GM12878 (cell line): Measurements from ENCODE around the gene APLN. TPM values are rescaled to one million over a fixed set of nuclear protein-coding genes. Genes with fewer than 3 reads are reported as not detected.

Source experiments
- ATAC-seq: fragments of 200-7000 bp; cut with Tn5 transposase; 3 replicates; pipeline ENCODE4 v1.9.1; 2020; ENCODE audit warnings: mild to moderate bottlenecking, moderate library complexity
- BruUV-seq: library from RNA; stranded (reverse); fragments of 400-500 nt; replicated peaks from 2 replicates; lab custom pipeline; 2021; lab: Mats Ljungman, UMichigan
- CTCF ChIA-PET: fragments of 300-600 bp; sonication (Branson Sonifier 250); formaldehyde crosslinking; extraction: SDS; loops from one replicate; lab custom pipeline; 2021; ENCODE audit warnings: inconsistent platforms; lab: Yijun Ruan, JAX
- POLR2A ChIA-PET: fragments of 350-600 bp; formaldehyde crosslinking; extraction: SDS; loops from one replicate; lab custom pipeline; 2021; ENCODE audit warnings: inconsistent platforms; lab: Charles Lee
- RAD21 ChIA-PET: fragments of 300-600 bp; sonication (Branson Sonifier 250); formaldehyde crosslinking; loops from one replicate; lab custom pipeline; 2023; ENCODE audit warnings: antibody characterized with exemption; ENCODE audit not compliant: unreplicated experiment; lab: Charles Lee
- SMC1A ChIA-PET: fragments of 300-600 bp; sonication (Branson Sonifier 250); formaldehyde crosslinking; loops from one replicate; lab custom pipeline; 2023; ENCODE audit not compliant: unreplicated experiment, uncharacterized antibody; lab: Charles Lee
- DNase-seq: peaks from one replicate; pipeline ENCODE4 v3.0.0-alpha.2; 2011; ENCODE audit warnings: low read depth, low spot score
- FAIRE-seq: peaks from 3 replicates; lab custom pipeline; 2011; peaks lifted over from hg19 to GRCh38; lab: Jason Lieb, UNC
- H2AFZ ChIP-seq: 2 replicates; pipeline ENCODE4 v1.6.0; 2011; ENCODE audit warnings: low read depth, low read length, control low read depth; ENCODE audit not compliant: control insufficient read depth
- H3K27ac ChIP-seq: 2 replicates; pipeline ENCODE4 v1.5.1; 2011; ENCODE audit warnings: control low read depth; ENCODE audit not compliant: control insufficient read depth, insufficient read depth
- H3K27me3 ChIP-seq, 2 experiments: replicated peaks in 1 of 2; 2 replicates each; pipeline versions ENCODE4 v1.6.0 to v1.6.1; 2011; ENCODE audit warnings: low read length in 1 of 2; ENCODE audit not compliant: control insufficient read depth in 2 of 2, insufficient read depth in 2 of 2
- H3K36me3 ChIP-seq, 2 experiments: 2 replicates each; pipeline ENCODE4 v1.5.1; 2011; ENCODE audit warnings: low read length in 1 of 2; ENCODE audit not compliant: control insufficient read depth in 2 of 2, insufficient read depth in 2 of 2
- H3K4me1 ChIP-seq: 2 replicates; pipeline ENCODE4 v1.6.1; 2011; ENCODE audit warnings: mild to moderate bottlenecking, low read length, moderate library complexity, mixed read lengths; ENCODE audit not compliant: control insufficient read depth, insufficient read depth
- H3K4me2 ChIP-seq: 2 replicates; pipeline ENCODE4 v1.6.0; 2011; ENCODE audit warnings: control low read depth; ENCODE audit not compliant: control insufficient read depth, insufficient read depth
- H3K4me3 ChIP-seq: fragments of 200-600 bp; sonication (generic); 2 replicates; pipeline ENCODE4 v1.5.1; 2016
- H3K79me2 ChIP-seq: 2 replicates; pipeline ENCODE4 v1.6.0; 2011; ENCODE audit warnings: low read length; ENCODE audit not compliant: control insufficient read depth, insufficient read depth
- H3K9ac ChIP-seq: 2 replicates; pipeline ENCODE4 v1.8.0; 2011; ENCODE audit warnings: low read length, control low read depth, mixed read lengths; ENCODE audit not compliant: control insufficient read depth, insufficient read depth
- H3K9me3 ChIP-seq: replicated peaks from 3 replicates; pipeline ENCODE4 v1.5.1; 2011; ENCODE audit warnings: mild to moderate bottlenecking, low read length; ENCODE audit not compliant: control insufficient read depth, insufficient read depth
- H4K20me1 ChIP-seq: 2 replicates; pipeline ENCODE4 v1.6.0; 2011; ENCODE audit not compliant: control insufficient read depth, insufficient read depth
- BACH1 ChIP-seq: fragments of 450-650 bp; IDR thresholded peaks from 2 replicates; pipeline ENCODE4 v1.6.1; 2017; ENCODE audit warnings: mild to moderate bottlenecking, borderline replicate concordance
- CBX3 ChIP-seq: fragments of 200-600 bp; sonication (generic); IDR thresholded peaks from 2 replicates; pipeline ENCODE4 v1.6.1; 2016; ENCODE audit warnings: low read depth, borderline replicate concordance
- CBX5 ChIP-seq: sonication (generic); IDR thresholded peaks from 2 replicates; pipeline ENCODE4 v1.6.1; 2016; ENCODE audit warnings: low read depth, moderate library complexity, mild to moderate bottlenecking, inconsistent platforms
- CEBPB ChIP-seq, 2 experiments: fragments of 150-350 bp in 1 of 2; IDR thresholded peaks; 2 replicates each; pipeline ENCODE4 v1.6.1; 2012 to 2014; ENCODE audit warnings: low read depth in 2 of 2, low read length in 2 of 2, borderline replicate concordance in 1 of 2, inconsistent platforms in 1 of 2
- EP300 ChIP-seq, 2 experiments: fragments of 150-350 bp in 1 of 2; IDR thresholded peaks; 2 replicates each; pipeline ENCODE4 v1.6.1; 2011 to 2012; ENCODE audit warnings: low read depth in 2 of 2, low read length in 2 of 2, borderline replicate concordance in 1 of 2, improper control_type of control experiment in 1 of 2, inconsistent platforms in 1 of 2; ENCODE audit not compliant: control insufficient read depth in 1 of 2
- MTA3 ChIP-seq: IDR thresholded peaks from 2 replicates; pipeline ENCODE4 v1.6.1; 2012; ENCODE audit warnings: low read length, inconsistent platforms, borderline replicate concordance
- NR2C1 ChIP-seq: fragments of 450-650 bp; IDR thresholded peaks from 2 replicates; pipeline ENCODE4 v1.6.1; 2017; ENCODE audit warnings: antibody characterized with exemption, mild to moderate bottlenecking, moderate library complexity
- NRF1 ChIP-seq: conservative IDR thresholded peaks from 2 replicates; pipeline ENCODE4 v1.6.1; 2011; ENCODE audit warnings: mild to moderate bottlenecking, low read depth, low read length, improper control_type of control experiment
- SIN3A ChIP-seq: IDR thresholded peaks from 2 replicates; pipeline ENCODE4 v1.6.1; 2012; ENCODE audit warnings: low read depth, low read length, improper control_type of control experiment
- ZBTB33 ChIP-seq: fragments of 450-650 bp; IDR thresholded peaks from 2 replicates; pipeline ENCODE4 v1.6.1; 2017; ENCODE audit warnings: mild to moderate bottlenecking
- ZNF384 ChIP-seq: IDR thresholded peaks from 2 replicates; pipeline ENCODE4 v1.6.1; 2012; ENCODE audit warnings: low read depth, mild to moderate bottlenecking, low read length, improper control_type of control experiment, borderline replicate concordance
- ZZZ3 ChIP-seq: IDR thresholded peaks from 2 replicates; pipeline ENCODE4 v1.6.1; 2011; ENCODE audit warnings: low read depth; ENCODE audit not compliant: control insufficient read depth, insufficient read length
- WGBS: methylation state at CpG from one replicate; pipeline ENCODE4 v1.1.6; 2016; ENCODE audit warnings: low lambda C conversion rate; ENCODE audit not compliant: insufficient replicate concordance, insufficient coverage; ENCODE audit errors: missing lambda C conversion rate; 5-methylcytosine and 5-hydroxymethylcytosine counted together
- in situ Hi-C: fragments of 300-500 bp; cut with MboI; formaldehyde crosslinking; loops from 9 replicates; pipeline ENCODE4 v1.14.3; 2018; ENCODE audit warnings: mixed read lengths
- intact Hi-C: fragments of 100-400 bp; cut with micrococcal nuclease; formaldehyde crosslinking; loops from one replicate; pipeline ENCODE4 v1.14.2; 2022; ENCODE audit not compliant: unreplicated experiment
- polyA plus RNA-seq, 11 experiments: library from polyadenylated mRNA; depleted of rRNA in 4 of 11; unstranded in 6 of 11; stranded (reverse) in 5 of 11; fragments of >200 nt; fragmentation: Nextera tagmentation in 4 of 11; fragmentation: Illumina TruSeq in 1 of 11; extraction: Ambion mirVana in 4 of 11; extraction: Trizol in 1 of 11; gene quantifications; 1 replicate in 1 of 11; 2 replicates in 10 of 11; pipeline versions ENCODE4 v1.2.1 to v1.2.3, GENCODE V29; 2011 to 2016; ENCODE audit warnings: inconsistent platforms in 2 of 11, missing spikeins in 2 of 11, low read depth in 1 of 11
- total RNA-seq, 4 experiments: library from RNA; depleted of rRNA in 3 of 4; stranded (reverse); fragments of >200 nt in 3 of 4; fragmentation: Illumina TruSeq in 1 of 4; extraction: Trizol in 1 of 4; gene quantifications; 2 replicates each; pipeline versions ENCODE4 v1.2.1 to v1.2.3, GENCODE V29; 2013 to 2021

APLN gene
- total and polyA plus RNA-seq, 10 of the 15 experiments (the other 5 are each of a cell fraction or from before 2014, with no cell fraction given) = 0.31 TPM; not detected in 9

DNA sequence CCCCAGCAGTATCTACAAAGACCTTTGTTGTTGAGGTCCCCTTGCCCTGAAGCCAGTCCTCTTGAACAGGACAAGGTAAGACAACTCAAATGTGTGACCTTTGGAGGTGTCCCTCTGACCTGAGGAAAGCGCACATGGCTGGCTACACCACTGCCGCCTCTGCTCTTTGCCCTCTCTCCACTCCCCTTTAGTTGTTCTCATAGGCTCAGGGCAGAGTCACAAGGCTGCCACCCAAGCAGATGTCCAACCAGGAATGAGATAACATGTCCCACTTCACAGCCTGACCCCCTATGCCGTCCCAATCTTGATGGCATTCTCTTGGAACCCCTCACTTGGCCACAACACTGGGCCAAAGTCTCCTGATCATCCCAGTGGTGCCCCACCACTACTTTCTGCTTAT is 46.3 kb downstream of the APLN start:
- ChIA-PET SMC1A (interaction anchor here (0.7 to 2.4 kb wide), 5 partner anchors 10 to 297 kb away, joined by 3 to 12 read pairs (median 4); partner anchors contain the start of gene UTP14A), CTCF (interaction anchor here (0.9 to 3.7 kb wide), 8 partner anchors 12 to 587 kb away, joined by 3 to 21 read pairs (median 4); no protein-coding TSS in a partner anchor), RAD21 (interaction anchor here (0.9 to 1.9 kb wide), 6 partner anchors 27 to 452 kb away, joined by 3 to 10 read pairs (median 4); no protein-coding TSS in a partner anchor), POLR2A (no interaction called here)
- FAIRE-seq (no peak), ATAC-seq (no peak), DNase-seq (no peak)
- BruUV-seq = no TSS peak
- Histone ChIP-seq H3K27ac (no peak overlapping the region), H3K79me2 (no peaks in the 10 kb centered on the region), H3K27me3 (no peaks in the 10 kb centered on the region; a peak in 2 of 4 replicates), H2AFZ (no peak overlapping the region), H3K4me2 (no peak overlapping the region), H3K4me1 (peaks cover 5% of the 10 kb centered on the region), H3K4me3 (no peak overlapping the region), H3K9ac (no peak overlapping the region), H3K9me3 (no peaks in the 10 kb centered on the region), H3K36me3 (no peaks in the 10 kb centered on the region), H4K20me1 (no peaks in the 10 kb centered on the region)
- intact Hi-C loops = loop anchor here (5.0 to 10.0 kb wide), 2 partner anchors 299 to 1306 kb away; partner anchors contain the start of gene UTP14A
- in situ Hi-C loops = loop anchor here (10.0 to 25.0 kb wide), 3 partner anchors 454 to 1306 kb away; no protein-coding TSS in a partner anchor
- WGBS = 20% methylated on average over 3 of the region's 3 CpGs
- no peak for TF ChIP-seq NR2C1
- TF ChIP-seq ZZZ3 = no peak
- TF ChIP-seq CBX5 = no peak
- TF ChIP-seq ZNF384 = no peak
- no peak for TF ChIP-seq SIN3A
- TF ChIP-seq CBX3 = no peak
- TF ChIP-seq MTA3 = no peak
- TF ChIP-seq BACH1 = no peak
- no peak for TF ChIP-seq NRF1
- TF ChIP-seq ZBTB33 = no peak
- TF ChIP-seq EP300 (IDR thresholded peaks at IDR 0.05; ENCODE audit: borderline replicate concordance in 1 of 2, control insufficient read depth in 1 of 2, low read depth in 2 of 2, low read length in 2 of 2) = no peak
- TF ChIP-seq CEBPB (IDR thresholded peaks at IDR 0.05; ENCODE audit: borderline replicate concordance in 1 of 2, low read depth in 2 of 2, low read length in 2 of 2) = no peak
